DMS153 treated with DMSO at 0.1 percent for 48 hours (cell line): ENCODE results near the gene GALNT9.

ENCODE experiments used
- DNase-seq: peaks from one replicate; lab custom pipeline; 2025; ENCODE audit not compliant: unreplicated experiment; lab: John Stamatoyannopoulos, UW

GALNT9 gene

GRCh38 chr12:132161796-132162507, 167.4 kb downstream of the GALNT9 start:
- no peak for DNase-seq

GRCh38 chr12:132161036-132161781, 168.2 kb downstream of the GALNT9 start:
- DNase-seq = no peak

- DNase-seq = no peak
Measured at GRCh38 chr12:132160601-132161035, 168.8 kb downstream of the GALNT9 start.

- no peak for DNase-seq
Measured at GRCh38 chr12:132160016-132160415, 169.4 kb downstream of the GALNT9 start.

GRCh38 chr12:132159555-132160003, 169.8 kb downstream of the GALNT9 start:
- no peak for DNase-seq

- DNase-seq = peak; percentile 38
Measured at GRCh38 chr12:132158677-132159554, 170.5 kb downstream of the GALNT9 start.

DNA sequence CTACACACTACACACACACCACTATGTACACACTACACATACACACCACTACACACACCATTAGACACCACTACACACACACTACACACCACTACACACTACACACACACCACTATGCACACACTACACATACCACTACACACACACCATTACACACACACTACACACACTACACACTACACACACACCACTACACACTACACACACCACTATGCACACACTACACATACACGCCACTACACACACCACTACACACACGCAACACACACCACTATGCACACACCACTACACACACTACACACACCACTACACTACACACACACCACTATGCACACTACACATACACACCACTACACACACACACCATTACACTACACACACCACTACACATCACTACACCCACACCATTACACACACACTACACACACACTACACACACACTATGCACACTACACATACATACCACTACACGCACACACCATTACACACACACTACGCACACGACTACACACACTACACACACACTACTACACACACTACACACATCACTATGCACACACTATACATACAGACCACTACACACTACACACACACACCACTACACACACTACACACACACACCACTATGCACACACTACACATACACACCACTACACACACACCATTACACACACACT, 171.5 kb downstream of the GALNT9 start:
- no peak for DNase-seq

- DNase-seq = no peak
Measured at GRCh38 chr12:132156573-132157325, 172.6 kb downstream of the GALNT9 start.

DNA sequence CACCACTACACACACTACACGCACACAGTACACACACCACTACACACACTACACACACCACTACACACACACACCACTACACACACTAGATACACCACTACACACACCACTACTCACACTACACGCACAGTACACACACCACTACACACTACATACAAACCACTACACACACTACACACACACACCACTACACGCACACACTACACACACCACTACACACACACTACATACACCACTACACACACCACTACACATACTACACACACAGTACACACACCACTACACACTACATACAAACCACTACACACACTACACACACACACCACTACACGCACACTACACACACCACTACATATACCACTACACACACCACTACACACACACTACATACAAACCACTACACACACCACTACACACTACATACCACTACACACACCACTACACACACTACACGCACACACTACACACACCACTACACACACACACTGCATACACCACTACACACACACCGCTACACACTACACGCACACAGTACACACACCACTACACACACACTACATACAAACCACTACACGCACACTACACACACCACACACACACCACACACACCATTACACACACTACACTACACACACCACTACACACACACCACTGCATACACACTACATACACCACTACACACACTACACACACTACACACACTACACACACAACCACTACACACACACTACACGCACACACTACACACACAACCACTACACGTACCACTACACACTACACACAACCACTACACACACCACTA, 173.4 kb downstream of the GALNT9 start:
- DNase-seq = no peak

DNA sequence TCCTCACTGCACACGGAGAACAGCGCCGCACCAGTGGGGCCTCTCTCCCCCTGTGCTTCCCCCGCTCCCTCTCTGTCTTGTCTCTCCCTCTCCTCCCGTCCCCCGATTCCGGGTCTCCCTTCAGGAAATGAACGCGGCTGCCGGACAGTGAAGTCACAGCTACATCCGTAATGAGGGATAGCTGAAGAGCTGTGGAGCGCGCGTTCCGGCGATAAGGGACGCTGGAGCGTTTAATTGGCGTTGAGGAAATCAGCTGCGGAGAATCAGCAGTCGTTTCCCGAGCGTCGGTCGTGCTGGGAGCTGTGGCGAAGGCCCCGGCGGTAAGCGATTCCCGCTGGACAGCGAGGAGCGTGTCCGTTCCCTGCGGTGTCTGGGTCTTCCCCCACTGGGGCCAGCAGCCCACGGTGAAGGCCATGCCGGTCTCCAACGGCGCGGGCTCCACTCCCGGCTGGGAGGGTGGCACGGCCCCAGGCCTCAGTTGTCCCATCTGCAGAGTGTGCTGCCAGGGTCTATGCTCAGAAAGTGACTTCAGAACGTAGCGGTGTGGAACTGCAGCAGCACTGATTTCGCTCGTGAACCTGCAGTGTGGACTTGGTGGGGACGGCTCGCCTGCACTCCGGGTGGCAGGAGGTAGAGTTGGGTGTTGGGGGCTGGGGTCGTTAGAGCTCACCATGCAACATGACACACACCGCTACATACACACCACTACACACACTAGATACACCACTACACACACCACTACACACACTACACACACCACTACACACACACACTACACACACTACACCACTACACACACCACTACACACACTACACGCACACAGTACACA, 174.2 kb downstream of the GALNT9 start:
- DNase-seq = peak; percentile 32

DNA sequence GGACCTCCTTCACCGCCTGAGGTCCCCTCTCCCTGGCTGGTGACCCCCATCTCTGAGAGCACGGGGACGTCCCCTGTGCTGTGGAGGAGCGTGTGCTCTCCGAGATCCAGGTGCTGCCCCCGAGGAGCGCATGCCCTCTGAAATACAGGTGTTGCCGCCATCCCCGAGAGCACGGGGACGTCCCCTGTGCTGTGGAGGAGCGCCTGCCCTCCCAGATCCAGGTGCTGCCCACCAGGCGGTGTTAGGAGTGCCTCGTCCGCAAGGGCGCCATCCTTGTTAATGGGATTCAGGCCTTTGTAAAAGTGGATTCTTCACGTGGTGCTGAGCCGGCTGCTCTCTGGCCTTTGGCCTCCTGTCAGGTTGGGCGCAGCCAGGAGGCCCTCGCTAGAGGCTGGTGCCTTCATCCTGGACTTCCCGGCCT, 175.0 kb downstream of the GALNT9 start:
- no peak for DNase-seq

GRCh38 chr12:132153501-132154340, 175.7 kb downstream of the GALNT9 start:
- DNase-seq = peak; percentile 90

GRCh38 chr12:132152953-132153352, 176.4 kb downstream of the GALNT9 start:
- no peak for DNase-seq

- DNase-seq = no peak
Measured at GRCh38 chr12:132152411-132152821, 177.0 kb downstream of the GALNT9 start.

- no peak for DNase-seq
Measured at GRCh38 chr12:132151766-132152410, 177.5 kb downstream of the GALNT9 start.

DNA sequence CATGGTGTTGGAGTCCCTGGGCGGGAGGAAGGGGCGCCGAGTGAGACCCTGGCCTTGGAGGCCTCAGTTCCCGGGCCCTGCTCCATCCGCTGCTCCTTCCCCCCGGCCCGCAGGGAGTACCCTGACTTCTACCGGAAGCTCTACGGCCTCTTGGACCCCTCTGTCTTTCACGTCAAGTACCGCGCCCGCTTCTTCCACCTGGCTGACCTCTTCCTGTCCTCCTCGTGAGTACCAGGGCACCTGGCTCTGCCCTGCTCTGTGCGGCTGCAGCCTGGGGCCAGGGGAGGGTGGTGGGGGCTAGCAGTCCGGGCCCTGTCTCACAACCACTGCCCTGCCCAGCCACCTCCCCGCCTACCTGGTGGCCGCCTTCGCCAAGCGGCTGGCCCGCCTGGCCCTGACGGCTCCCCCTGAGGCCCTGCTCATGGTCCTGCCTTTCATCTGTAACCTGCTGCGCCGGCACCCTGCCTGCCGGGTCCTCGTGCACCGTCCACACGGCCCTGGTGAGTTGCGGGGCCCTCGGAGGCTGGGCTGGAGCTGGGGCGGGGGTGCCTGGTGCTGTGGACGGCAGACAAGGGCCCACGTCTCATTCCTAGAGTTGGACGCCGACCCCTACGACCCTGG, 178.1 kb downstream of the GALNT9 start:
- DNase-seq = no peak

- no peak for DNase-seq
Measured at GRCh38 chr12:132150780-132151144, 178.6 kb downstream of the GALNT9 start.
